Liver (tissue), 9 donors: ENCODE measurements around the gene CPA5. TPM values are rescaled to one million over a fixed set of nuclear protein-coding genes. Genes with fewer than 3 reads are reported as not detected.

Experiments used
- DNase-seq: peaks from one replicate; pipeline ENCODE4 v3.0.0-alpha.2; 2017; ENCODE audit warnings: low spot score
- H3K27ac ChIP-seq, 2 donors: one replicate each; pipeline ENCODE4 v1.7.0; 2013; ENCODE audit warnings: inconsistent platforms in 2 of 2, low read length in 2 of 2, control low read depth in 1 of 2, low read depth in 1 of 2, mild to moderate bottlenecking in 1 of 2
- H3K27me3 ChIP-seq, 4 donors: one replicate each; pipeline versions ENCODE4 v1.6.1 to v1.7.0; 2013; ENCODE audit warnings: low read length in 3 of 4, inconsistent platforms in 1 of 4, mild to moderate bottlenecking in 1 of 4, moderate library complexity in 1 of 4; ENCODE audit not compliant: control insufficient read depth in 4 of 4, insufficient read depth in 4 of 4
- H3K36me3 ChIP-seq, 4 donors: one replicate each; pipeline versions ENCODE4 v1.6.1 to v1.7.0; 2013; ENCODE audit warnings: low read length in 3 of 4, mild to moderate bottlenecking in 3 of 4, low read depth in 1 of 4, moderate library complexity in 1 of 4; ENCODE audit not compliant: control insufficient read depth in 4 of 4, insufficient read depth in 3 of 4
- H3K4me1 ChIP-seq, 4 donors: one replicate each; pipeline versions ENCODE4 v1.6.1 to v1.7.0; 2013; ENCODE audit warnings: low read length in 3 of 4, mild to moderate bottlenecking in 3 of 4, moderate library complexity in 1 of 4; ENCODE audit not compliant: control insufficient read depth in 4 of 4, insufficient read depth in 4 of 4
- H3K4me3 ChIP-seq, 3 donors: one replicate each; pipeline versions ENCODE4 v1.6.1 to v1.7.0; 2013; ENCODE audit warnings: low read length in 3 of 3, control low read depth in 1 of 3, low read depth in 1 of 3, mild to moderate bottlenecking in 1 of 3
- H3K9ac ChIP-seq, 2 donors: one replicate each; pipeline ENCODE4 v1.7.0; 2013; ENCODE audit warnings: low read length in 2 of 2, mild to moderate bottlenecking in 2 of 2, moderate library complexity in 2 of 2, control low read depth in 1 of 2, low read depth in 1 of 2
- H3K9me3 ChIP-seq, 4 donors: one replicate each; pipeline versions ENCODE4 v1.6.1 to v1.7.0; 2013; ENCODE audit warnings: low read length in 3 of 4; ENCODE audit not compliant: control insufficient read depth in 4 of 4
- ATF3 ChIP-seq: IDR thresholded peaks from 2 replicates; pipeline ENCODE4 v1.6.1; 2016; ENCODE audit warnings: antibody characterized with exemption
- CTCF ChIP-seq: fragments of 150-350 bp; IDR thresholded peaks from 2 replicates; pipeline ENCODE4 v1.5.1; 2017; ENCODE audit warnings: improper control_type of control experiment, low read depth, low read length; ENCODE audit not compliant: missing input control
- EGR1 ChIP-seq, 2 donors: IDR thresholded peaks; 2 replicates each; pipeline ENCODE4 v1.6.1; 2016 to 2018; ENCODE audit warnings: antibody characterized with exemption in 2 of 2, low read depth in 2 of 2
- FOXA1 ChIP-seq: IDR thresholded peaks from 2 replicates; pipeline ENCODE4 v1.6.1; 2016; ENCODE audit warnings: antibody characterized with exemption
- FOXA2 ChIP-seq: IDR thresholded peaks from 2 replicates; pipeline ENCODE4 v1.6.1; 2016; ENCODE audit warnings: antibody characterized with exemption
- GABPA ChIP-seq, 2 donors: IDR thresholded peaks in 1 of 2; conservative IDR thresholded peaks in 1 of 2; 2 replicates each; pipeline ENCODE4 v1.6.1; 2016; ENCODE audit warnings: antibody characterized with exemption in 2 of 2, mild to moderate bottlenecking in 1 of 2, moderate library complexity in 1 of 2
- HNF4A ChIP-seq, 2 donors: conservative IDR thresholded peaks; 2 replicates each; pipeline ENCODE4 v1.6.1; 2016; ENCODE audit warnings: antibody characterized with exemption in 2 of 2, mild to moderate bottlenecking in 2 of 2
- HNF4G ChIP-seq: IDR thresholded peaks from 2 replicates; pipeline ENCODE4 v1.6.1; 2016; ENCODE audit warnings: antibody characterized with exemption
- JUND ChIP-seq, 2 donors: IDR thresholded peaks; 2 replicates each; pipeline ENCODE4 v1.6.1; 2016; ENCODE audit warnings: antibody characterized with exemption in 2 of 2
- NR2F2 ChIP-seq: IDR thresholded peaks from 2 replicates; pipeline ENCODE4 v1.6.1; 2016; ENCODE audit warnings: antibody characterized with exemption
- RAD21 ChIP-seq, 2 donors: IDR thresholded peaks; 2 replicates each; pipeline ENCODE4 v1.6.1; 2016; ENCODE audit warnings: antibody characterized with exemption in 2 of 2, mild to moderate bottlenecking in 2 of 2
- REST ChIP-seq: IDR thresholded peaks from 2 replicates; pipeline ENCODE4 v1.6.1; 2016; ENCODE audit warnings: antibody characterized with exemption, mild to moderate bottlenecking
- SP1 ChIP-seq: IDR thresholded peaks from 2 replicates; pipeline ENCODE4 v1.6.1; 2018; ENCODE audit warnings: antibody characterized with exemption, mild to moderate bottlenecking
- TAF1 ChIP-seq: conservative IDR thresholded peaks from 2 replicates; pipeline ENCODE4 v1.6.1; 2016; ENCODE audit warnings: antibody characterized with exemption, mild to moderate bottlenecking
- YY1 ChIP-seq: IDR thresholded peaks from 2 replicates; pipeline ENCODE4 v1.6.1; 2016; ENCODE audit warnings: antibody characterized with exemption, mild to moderate bottlenecking
- ZBTB33 ChIP-seq: IDR thresholded peaks from 2 replicates; pipeline ENCODE4 v1.6.1; 2016; ENCODE audit warnings: antibody characterized with exemption
- WGBS: extraction: QIAGEN DNeasy Blood & Tissue Kit; methylation state at CpG from one replicate; pipeline ENCODE4 v1.1.7; 2013; 5-methylcytosine and 5-hydroxymethylcytosine counted together
- polyA plus RNA-seq, 2 donors: library from polyadenylated mRNA; stranded (reverse) in 1 of 2; unstranded in 1 of 2; fragments of 200-250 nt in 1 of 2; fragments of >200 nt in 1 of 2; fragmentation: Nextera tagmentation in 1 of 2; extraction: Ambion mirVana in 1 of 2; gene quantifications; one replicate each; pipeline versions ENCODE4 v1.2.1 to v1.2.3, GENCODE V29; 2013 to 2015
- total RNA-seq, 2 donors: library from RNA; depleted of rRNA; stranded (reverse); fragments of >200 nt; gene quantifications; one replicate each; pipeline ENCODE4 v1.2.3, GENCODE V29; 2014
- donor health status: healthy.
- donor health status: healthy.
- donor health status: healthy.
- donor health status: healthy.
- donor health status: healthy.

The CPA5 gene
- total and polyA plus RNA-seq, 4 donors, result 0.33 TPM; not detected in 3

GRCh38 chr7:130363026-130363847, 18.6 kb downstream of the CPA5 start:
- no peak for DNase-seq
- Histone ChIP-seq H3K4me1 (no peaks in the 10 kb centered on the region), H3K27ac (no peak overlapping the region), H3K9ac (no peak overlapping the region), H3K4me3 (no peak overlapping the region), H3K9me3 (peaks cover 3 to 11% (median 5%) of the 10 kb centered on the region in 4 donors), H3K36me3 (no peaks in the 10 kb centered on the region), H3K27me3 (no peaks in the 10 kb centered on the region)
- TF ChIP-seq RAD21 (IDR thresholded peaks at IDR 0.05) (no peak), GABPA (IDR thresholded peaks at IDR 0.05 in 1 of 2, conservative IDR thresholded peaks at IDR 0.05 in 1 of 2) (no peak), SP1 (no peak), FOXA1 (no peak), FOXA2 (no peak), HNF4A (conservative IDR thresholded peaks at IDR 0.05) (no peak), ATF3 (no peak), NR2F2 (no peak), ZBTB33 (no peak), YY1 (no peak), REST (no peak), JUND (IDR thresholded peaks at IDR 0.05) (no peak), TAF1 (no peak)
- 83% methylated on average over 8 of the region's 8 CpGs for WGBS

GRCh38 chr7:130364451-130364850, 19.8 kb downstream of the CPA5 start:
- no peak overlapping the region for H3K4me3 ChIP-seq
- no peak for DNase-seq
- no peaks in the 10 kb centered on the region for H3K27me3 ChIP-seq
- no peak overlapping the region for H3K27ac ChIP-seq
- peaks cover 0 to 3% (median 0%) of the 10 kb centered on the region in 4 donors for H3K4me1 ChIP-seq
- WGBS, result 92% methylated on average over 4 of the region's 4 CpGs
- H3K9me3 ChIP-seq, result peaks cover 0 to 4% (median under 1%) of the 10 kb centered on the region in 4 donors
- no peak overlapping the region for H3K9ac ChIP-seq
- H3K36me3 ChIP-seq, result no peaks in the 10 kb centered on the region
- no peak for TF ChIP-seq CTCF
- TF ChIP-seq YY1, result no peak
- no peak for TF ChIP-seq GABPA (IDR thresholded peaks at IDR 0.05 in 1 of 2, conservative IDR thresholded peaks at IDR 0.05 in 1 of 2)
- no peak for TF ChIP-seq REST
- TF ChIP-seq FOXA1, result no peak
- TF ChIP-seq HNF4A (conservative IDR thresholded peaks at IDR 0.05), result no peak
- no peak for TF ChIP-seq ATF3
- no peak for TF ChIP-seq FOXA2
- TF ChIP-seq SP1, result no peak
- no peak for TF ChIP-seq EGR1 (IDR thresholded peaks at IDR 0.05; ENCODE audit: low read depth in 2 of 2)
- TF ChIP-seq ZBTB33, result no peak
- TF ChIP-seq HNF4G, result no peak
